Measurements from ENCODE around the gene PRAME. TPM values are rescaled to one million over a fixed set of nuclear protein-coding genes. Genes with fewer than 3 reads are reported as not detected.
"Not testable (repeated sequence)": the region's sequence is repeated elsewhere in the genome, so short reads cannot be mapped to it uniquely, and the experiment has no call there.

Gene PRAME
- total and polyA plus RNA-seq, 4 donors = not detected

GRCh38 chr22:22584722-22585121 lies 25.7 kb upstream of the PRAME start:
- no peak overlapping the region for H3K4me3 ChIP-seq (ENCODE audit: low read length in 2 of 2)
- H3K9me3 ChIP-seq (ENCODE audit: control insufficient read depth, low read length) = no peaks in the 10 kb centered on the region
- H3K4me1 ChIP-seq (ENCODE audit: control insufficient read depth in 1 of 2, insufficient read depth in 2 of 2, low read length in 2 of 2) = no peaks in the 10 kb centered on the region
- ATAC-seq (ENCODE audit: low FRiP score) (no peak), DNase-seq (no peak)
- intact Hi-C loops (cut with DNase I) = no loop called here
- H3K27ac ChIP-seq (ENCODE audit: low read depth in 1 of 2, low read length in 2 of 2) = no peak overlapping the region
- 71 to 77% methylated on average over 3 of the region's 3 CpGs for WGBS, 2 donors
- no peaks in the 10 kb centered on the region for H3K36me3 ChIP-seq (ENCODE audit: control insufficient read depth in 1 of 2, insufficient read depth in 2 of 2, low read length in 1 of 2)
- H3K27me3 ChIP-seq (ENCODE audit: control insufficient read depth in 1 of 2, insufficient read depth in 2 of 2, low read length in 1 of 2) = peaks cover 0 to 2% of the 10 kb centered on the region in 2 donors

- Histone ChIP-seq H3K36me3 (ENCODE audit: control insufficient read depth in 1 of 2, insufficient read depth in 2 of 2, low read length in 1 of 2) (no peaks in the 10 kb centered on the region), H3K4me3 (ENCODE audit: low read length in 2 of 2) (no peak overlapping the region), H3K4me1 (ENCODE audit: control insufficient read depth in 1 of 2, insufficient read depth in 2 of 2, low read length in 2 of 2) (no peaks in the 10 kb centered on the region), H3K27ac (ENCODE audit: low read depth in 1 of 2, low read length in 2 of 2) (no peak overlapping the region), H3K27me3 (ENCODE audit: control insufficient read depth in 1 of 2, insufficient read depth in 2 of 2, low read length in 1 of 2) (no peaks in the 10 kb centered on the region), H3K9me3 (ENCODE audit: control insufficient read depth, low read length) (no peaks in the 10 kb centered on the region)
- intact Hi-C loops (cut with DNase I) = no loop called here
- no peak for DNase-seq
- ATAC-seq (ENCODE audit: low FRiP score) = no peak
- WGBS, 2 donors = 90 to 97% methylated on average over 1 of the region's 1 CpG
Measured at GRCh38 chr22:22583030-22583429, 24.0 kb upstream of the PRAME start.

GRCh38 chr22:22581524-22581923 lies 22.5 kb upstream of the PRAME start:
- H3K27ac ChIP-seq (ENCODE audit: low read depth in 1 of 2, low read length in 2 of 2); H3K4me3 ChIP-seq (ENCODE audit: low read length in 2 of 2); H3K27me3 ChIP-seq (ENCODE audit: control insufficient read depth in 1 of 2, insufficient read depth in 2 of 2, low read length in 1 of 2); ATAC-seq (ENCODE audit: low FRiP score); H3K4me1 ChIP-seq (ENCODE audit: control insufficient read depth in 1 of 2, insufficient read depth in 2 of 2, low read length in 2 of 2); H3K36me3 ChIP-seq (ENCODE audit: control insufficient read depth in 1 of 2, insufficient read depth in 2 of 2, low read length in 1 of 2); H3K9me3 ChIP-seq (ENCODE audit: control insufficient read depth, low read length); DNase-seq; intact Hi-C loops (cut with DNase I): not testable (repeated sequence)
- 76 to 81% methylated on average over 13 of the region's 13 CpGs for WGBS, 2 donors

GRCh38 chr22:22579869-22580604 lies 21.0 kb upstream of the PRAME start:
- ATAC-seq (ENCODE audit: low FRiP score) (no peak), DNase-seq (no peak)
- H3K36me3 ChIP-seq (ENCODE audit: control insufficient read depth in 1 of 2, insufficient read depth in 2 of 2, low read length in 1 of 2) = no peaks in the 10 kb centered on the region
- no peaks in the 10 kb centered on the region for H3K4me1 ChIP-seq (ENCODE audit: control insufficient read depth in 1 of 2, insufficient read depth in 2 of 2, low read length in 2 of 2)
- H3K9me3 ChIP-seq (ENCODE audit: control insufficient read depth, low read length) = no peaks in the 10 kb centered on the region
- intact Hi-C loops (cut with DNase I) = no loop called here
- 85 to 92% methylated on average over 7 of the region's 7 CpGs for WGBS, 2 donors
- no peak overlapping the region for H3K27ac ChIP-seq (ENCODE audit: low read depth in 1 of 2, low read length in 2 of 2)
- no peak overlapping the region for H3K4me3 ChIP-seq (ENCODE audit: low read length in 2 of 2)
- H3K27me3 ChIP-seq (ENCODE audit: control insufficient read depth in 1 of 2, insufficient read depth in 2 of 2, low read length in 1 of 2) = no peaks in the 10 kb centered on the region

- no peak overlapping the region for H3K27ac ChIP-seq (ENCODE audit: low read depth in 1 of 2, low read length in 2 of 2)
- no peaks in the 10 kb centered on the region for H3K4me1 ChIP-seq (ENCODE audit: control insufficient read depth in 1 of 2, insufficient read depth in 2 of 2, low read length in 2 of 2)
- WGBS, 2 donors = 70 to 75% methylated on average over 10 of the region's 10 CpGs
- ATAC-seq (ENCODE audit: low FRiP score) = no peak
- no peak for DNase-seq
- intact Hi-C loops (cut with DNase I) = no loop called here
- no peaks in the 10 kb centered on the region for H3K36me3 ChIP-seq (ENCODE audit: control insufficient read depth in 1 of 2, insufficient read depth in 2 of 2, low read length in 1 of 2)
- H3K4me3 ChIP-seq (ENCODE audit: low read length in 2 of 2) = no peak overlapping the region
- peaks cover 0 to 2% of the 10 kb centered on the region in 2 donors for H3K27me3 ChIP-seq (ENCODE audit: control insufficient read depth in 1 of 2, insufficient read depth in 2 of 2, low read length in 1 of 2)
- no peaks in the 10 kb centered on the region for H3K9me3 ChIP-seq (ENCODE audit: control insufficient read depth, low read length)
Measured at GRCh38 chr22:22578702-22579424, 19.8 kb upstream of the PRAME start.

- H3K27me3 ChIP-seq (ENCODE audit: control insufficient read depth in 1 of 2, insufficient read depth in 2 of 2, low read length in 1 of 2) = peaks cover 0 to 2% of the 10 kb centered on the region in 2 donors
- H3K9me3 ChIP-seq (ENCODE audit: control insufficient read depth, low read length) = no peaks in the 10 kb centered on the region
- intact Hi-C loops (cut with DNase I) = no loop called here
- H3K36me3 ChIP-seq (ENCODE audit: control insufficient read depth in 1 of 2, insufficient read depth in 2 of 2, low read length in 1 of 2) = no peaks in the 10 kb centered on the region
- no peak overlapping the region for H3K27ac ChIP-seq (ENCODE audit: low read depth in 1 of 2, low read length in 2 of 2)
- H3K4me1 ChIP-seq (ENCODE audit: control insufficient read depth in 1 of 2, insufficient read depth in 2 of 2, low read length in 2 of 2) = no peaks in the 10 kb centered on the region
- no peak for DNase-seq
- no peak overlapping the region for H3K4me3 ChIP-seq (ENCODE audit: low read length in 2 of 2)
- 36 to 47% methylated on average over 5 of the region's 5 CpGs for WGBS, 2 donors
- ATAC-seq (ENCODE audit: low FRiP score) = no peak
Measured at GRCh38 chr22:22576989-22577427, 17.9 kb upstream of the PRAME start.

GRCh38 chr22:22576244-22576988 lies 17.4 kb upstream of the PRAME start:
- Histone ChIP-seq H3K9me3 (ENCODE audit: control insufficient read depth, low read length) (no peaks in the 10 kb centered on the region), H3K4me1 (ENCODE audit: control insufficient read depth in 1 of 2, insufficient read depth in 2 of 2, low read length in 2 of 2) (no peaks in the 10 kb centered on the region), H3K4me3 (ENCODE audit: low read length in 2 of 2) (no peak overlapping the region), H3K36me3 (ENCODE audit: control insufficient read depth in 1 of 2, insufficient read depth in 2 of 2, low read length in 1 of 2) (no peaks in the 10 kb centered on the region), H3K27me3 (ENCODE audit: control insufficient read depth in 1 of 2, insufficient read depth in 2 of 2, low read length in 1 of 2) (peaks cover 0 to 2% of the 10 kb centered on the region in 2 donors), H3K27ac (ENCODE audit: low read depth in 1 of 2, low read length in 2 of 2) (no peak overlapping the region)
- intact Hi-C loops (cut with DNase I) = no loop called here
- 22 to 26% methylated on average over 8 of the region's 8 CpGs for WGBS, 2 donors
- DNase-seq = peak in 1 of 2 donors; percentile 62
- no peak for ATAC-seq (ENCODE audit: low FRiP score)

GRCh38 chr22:22574361-22574760 lies 15.3 kb upstream of the PRAME start:
- DNase-seq = no peak
- no peak overlapping the region for H3K27ac ChIP-seq (ENCODE audit: low read depth in 1 of 2, low read length in 2 of 2)
- no peak overlapping the region for H3K4me3 ChIP-seq (ENCODE audit: low read length in 2 of 2)
- no peaks in the 10 kb centered on the region for H3K9me3 ChIP-seq (ENCODE audit: control insufficient read depth, low read length)
- no peak for ATAC-seq (ENCODE audit: low FRiP score)
- no peaks in the 10 kb centered on the region for H3K4me1 ChIP-seq (ENCODE audit: control insufficient read depth in 1 of 2, insufficient read depth in 2 of 2, low read length in 2 of 2)
- peaks cover 0 to 2% of the 10 kb centered on the region in 2 donors for H3K27me3 ChIP-seq (ENCODE audit: control insufficient read depth in 1 of 2, insufficient read depth in 2 of 2, low read length in 1 of 2)
- H3K36me3 ChIP-seq (ENCODE audit: control insufficient read depth in 1 of 2, insufficient read depth in 2 of 2, low read length in 1 of 2) = no peaks in the 10 kb centered on the region
- intact Hi-C loops (cut with DNase I) = no loop called here

Measured in aorta (tissue), 5 donors.